ENCODE results near the gene NT5E. TPM values are rescaled to one million over a fixed set of nuclear protein-coding genes. Genes with fewer than 3 reads are reported as not detected.
"Not testable (repeated sequence)": the region's sequence is repeated elsewhere in the genome, so short reads cannot be mapped to it uniquely, and the experiment has no call there.

NT5E gene
- total RNA-seq, 4 donors from 2014 or later: 18.7 to 26.1 (median 23.2) TPM

GRCh38 chr6:85402922-85403321 is 47.0 kb upstream of the NT5E start:
- no peaks in the 10 kb centered on the region for H3K27me3 ChIP-seq
- TF ChIP-seq POLR2AphosphoS5 (IDR thresholded peaks at IDR 0.05) (no peak), EP300 (IDR thresholded peaks at IDR 0.05) (no peak), CTCF (IDR thresholded peaks at IDR 0.05) (no peak), POLR2A (IDR thresholded peaks at IDR 0.05) (no peak)
- no peak for ATAC-seq
- 77 to 84% methylated on average over 4 to 7 of the region's 7 CpGs for WGBS, 2 donors (ENCODE audit: low coverage in 1 of 2)
- H3K4me3 ChIP-seq: no peak overlapping the region
- no peaks in the 10 kb centered on the region for H3K4me1 ChIP-seq
- no peaks in the 10 kb centered on the region for H3K9me3 ChIP-seq
- no peaks in the 10 kb centered on the region for H3K36me3 ChIP-seq
- H3K27ac ChIP-seq: no peak overlapping the region

- Histone ChIP-seq H3K27ac (peak overlapping the region in 1 of 4 donors; percentile 24), H3K4me1 (no peaks in the 10 kb centered on the region), H3K9me3 (no peaks in the 10 kb centered on the region), H3K4me3 (no peak overlapping the region), H3K36me3 (no peaks in the 10 kb centered on the region), H3K27me3 (no peaks in the 10 kb centered on the region)
- 72 to 75% methylated on average over 2 of the region's 2 CpGs for WGBS, 2 donors (ENCODE audit: low coverage in 1 of 2)
- TF ChIP-seq POLR2AphosphoS5 (IDR thresholded peaks at IDR 0.05) (no peak), CTCF (IDR thresholded peaks at IDR 0.05) (no peak), POLR2A (IDR thresholded peaks at IDR 0.05) (no peak), EP300 (IDR thresholded peaks at IDR 0.05) (no peak)
- ATAC-seq: no peak
These were observed 46.4 kb upstream of the NT5E start for GRCh38 chr6:85403331-85404015.

- not testable (repeated sequence) for H3K4me1 ChIP-seq, ATAC-seq, H3K27me3 ChIP-seq, H3K4me3 ChIP-seq, H3K36me3 ChIP-seq, H3K27ac ChIP-seq, H3K9me3 ChIP-seq
- WGBS, 2 donors (ENCODE audit: low coverage in 1 of 2): 76 to 89% methylated on average over 3 to 4 of the region's 4 CpGs
These were observed 45.8 kb upstream of the NT5E start for GRCh38 chr6:85404016-85404563.

GRCh38 chr6:85404564-85405174 is 45.2 kb upstream of the NT5E start:
- Histone ChIP-seq H3K27me3 (no peaks in the 10 kb centered on the region), H3K27ac (no peak overlapping the region), H3K4me1 (no peaks in the 10 kb centered on the region), H3K36me3 (no peaks in the 10 kb centered on the region), H3K4me3 (no peak overlapping the region), H3K9me3 (no peaks in the 10 kb centered on the region)
- no peak for ATAC-seq
- 54 to 69% methylated on average over 9 to 12 of the region's 12 CpGs for WGBS, 2 donors (ENCODE audit: low coverage in 1 of 2)
- TF ChIP-seq POLR2AphosphoS5 (IDR thresholded peaks at IDR 0.05): no peak
- no peak for TF ChIP-seq EP300 (IDR thresholded peaks at IDR 0.05)
- no peak for TF ChIP-seq POLR2A (IDR thresholded peaks at IDR 0.05)

GRCh38 chr6:85405175-85405852 is 44.6 kb upstream of the NT5E start:
- no peaks in the 10 kb centered on the region for H3K36me3 ChIP-seq
- H3K9me3 ChIP-seq: no peaks in the 10 kb centered on the region
- no peaks in the 10 kb centered on the region for H3K27me3 ChIP-seq
- no peaks in the 10 kb centered on the region for H3K4me1 ChIP-seq
- no peak for ATAC-seq
- no peak overlapping the region for H3K27ac ChIP-seq
- H3K4me3 ChIP-seq: no peak overlapping the region
- TF ChIP-seq CTCF (IDR thresholded peaks at IDR 0.05): no peak
- TF ChIP-seq POLR2AphosphoS5 (IDR thresholded peaks at IDR 0.05): no peak
- no peak for TF ChIP-seq EP300 (IDR thresholded peaks at IDR 0.05)
- TF ChIP-seq POLR2A (IDR thresholded peaks at IDR 0.05): no peak
- 27 to 33% methylated on average over 2 of the region's 3 CpGs for WGBS, 2 donors (ENCODE audit: low coverage in 1 of 2)
